ENCODE results near the gene XPNPEP3. TPM values are rescaled to one million over a fixed set of nuclear protein-coding genes. Genes with fewer than 3 reads are reported as not detected.
"Not testable (repeated sequence)": the region's sequence is repeated elsewhere in the genome, so short reads cannot be mapped to it uniquely, and the experiment has no call there.

Gene XPNPEP3
- total RNA-seq, 1 experiment from 2014 or later = 14.9 TPM

DNA sequence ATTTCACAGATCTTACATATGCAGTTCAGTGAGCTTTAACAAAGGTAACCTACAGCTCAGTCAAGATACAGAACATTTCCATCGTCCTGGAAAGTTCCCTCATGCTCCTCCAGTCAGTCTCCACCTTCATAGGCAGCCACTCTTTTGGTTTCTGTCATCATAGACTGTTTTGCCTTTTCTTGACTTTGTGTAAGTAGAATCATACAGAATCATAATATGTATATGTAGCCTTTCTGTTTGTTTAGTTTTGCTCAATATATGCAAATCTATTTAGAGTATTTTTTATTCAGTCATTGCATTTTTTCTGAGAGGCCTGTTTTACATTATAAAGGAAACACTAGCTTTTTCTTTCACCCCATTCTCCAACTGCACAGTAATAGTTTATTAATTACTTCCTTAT, 20.0 kb downstream of the XPNPEP3 start:
- no peak for DNase-seq (ENCODE audit: low read depth in 1 of 2, low spot score in 2 of 2)
- no peaks in the 10 kb centered on the region for H3K9me3 ChIP-seq (replicated peaks)
- H3K27ac ChIP-seq = no peak overlapping the region
- H3K4me3 ChIP-seq = no peak overlapping the region
- H3K36me3 ChIP-seq = peaks cover 38% of the 10 kb centered on the region
- H3K27me3 ChIP-seq (replicated peaks) = no peaks in the 10 kb centered on the region
- H3K4me1 ChIP-seq (replicated peaks) = no peaks in the 10 kb centered on the region

DNA sequence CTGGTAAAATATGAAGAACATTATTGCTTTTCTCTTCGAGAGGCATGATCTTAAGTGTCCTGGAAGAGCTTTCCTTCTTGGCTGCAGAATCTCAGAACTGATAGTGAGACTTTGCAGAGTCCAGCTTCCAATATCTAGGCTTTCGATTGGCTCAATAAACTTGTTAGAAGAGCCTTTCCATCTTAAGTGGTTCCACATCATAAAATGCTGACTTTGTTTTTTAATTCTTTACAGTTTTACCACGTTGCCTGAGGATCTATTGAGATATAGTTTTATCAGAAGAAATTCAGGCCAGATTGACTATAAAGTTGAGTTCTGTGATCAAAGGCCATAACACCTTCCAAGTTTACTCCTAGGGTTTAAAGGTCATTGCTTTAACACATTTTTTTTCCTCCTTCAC, 20.5 kb downstream of the XPNPEP3 start:
- H3K9me3 ChIP-seq (replicated peaks) = no peaks in the 10 kb centered on the region
- H3K4me1 ChIP-seq (replicated peaks) = no peaks in the 10 kb centered on the region
- no peak for DNase-seq (ENCODE audit: low read depth in 1 of 2, low spot score in 2 of 2)
- peaks cover 41% of the 10 kb centered on the region for H3K36me3 ChIP-seq
- no peaks in the 10 kb centered on the region for H3K27me3 ChIP-seq (replicated peaks)
- no peak overlapping the region for H3K4me3 ChIP-seq
- no peak overlapping the region for H3K27ac ChIP-seq

GRCh38 chr22:40878922-40879321, 22.0 kb downstream of the XPNPEP3 start:
- no peak overlapping the region for H3K4me3 ChIP-seq
- no peaks in the 10 kb centered on the region for H3K27me3 ChIP-seq (replicated peaks)
- H3K4me1 ChIP-seq (replicated peaks) = no peaks in the 10 kb centered on the region
- no peak overlapping the region for H3K27ac ChIP-seq
- no peak for DNase-seq (ENCODE audit: low read depth in 1 of 2, low spot score in 2 of 2)
- no peaks in the 10 kb centered on the region for H3K9me3 ChIP-seq (replicated peaks)
- H3K36me3 ChIP-seq = peaks cover 49% of the 10 kb centered on the region

DNA sequence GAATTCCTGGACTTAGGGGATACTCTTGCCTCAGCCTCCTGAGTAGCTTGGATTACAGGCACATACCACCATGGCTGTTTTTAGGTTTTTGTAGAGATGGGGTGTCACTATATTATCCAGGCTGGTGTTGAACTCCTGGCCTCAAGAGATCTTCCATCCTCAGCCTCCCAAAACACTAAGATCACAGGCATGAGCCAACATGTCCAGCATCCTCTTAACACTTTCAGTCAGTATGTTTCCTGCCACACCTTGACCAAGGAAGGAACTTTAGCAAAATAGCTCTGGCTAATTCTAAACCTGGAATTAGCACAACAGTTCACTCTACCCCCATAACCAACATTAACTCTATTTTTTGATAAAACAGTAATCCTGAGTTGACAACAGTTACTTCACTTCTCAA, 32.2 kb downstream of the XPNPEP3 start:
- Histone ChIP-seq H3K4me1 (replicated peaks) (no peaks in the 10 kb centered on the region), H3K27ac (no peak overlapping the region), H3K36me3 (peaks cover 50% of the 10 kb centered on the region), H3K27me3 (replicated peaks) (no peaks in the 10 kb centered on the region), H3K9me3 (replicated peaks) (no peaks in the 10 kb centered on the region), H3K4me3 (no peak overlapping the region)
- no peak for DNase-seq (ENCODE audit: low read depth in 1 of 2, low spot score in 2 of 2)

- peaks cover 39% of the 10 kb centered on the region for H3K36me3 ChIP-seq
- H3K9me3 ChIP-seq (replicated peaks) = no peaks in the 10 kb centered on the region
- no peak overlapping the region for H3K27ac ChIP-seq
- no peak overlapping the region for H3K4me3 ChIP-seq
- no peak for DNase-seq (ENCODE audit: low read depth in 1 of 2, low spot score in 2 of 2)
- no peaks in the 10 kb centered on the region for H3K4me1 ChIP-seq (replicated peaks)
- H3K27me3 ChIP-seq (replicated peaks) = no peaks in the 10 kb centered on the region
Observed at GRCh38 chr22:40890881-40891280, 33.9 kb downstream of the XPNPEP3 start.

- Histone ChIP-seq H3K4me3 (no peak overlapping the region), H3K4me1 (replicated peaks) (no peaks in the 10 kb centered on the region), H3K36me3 (peaks cover 10% of the 10 kb centered on the region), H3K27ac (no peak overlapping the region), H3K9me3 (replicated peaks) (no peaks in the 10 kb centered on the region), H3K27me3 (replicated peaks) (no peaks in the 10 kb centered on the region)
- no peak for DNase-seq (ENCODE audit: low read depth in 1 of 2, low spot score in 2 of 2)
Observed at GRCh38 chr22:40894417-40894816, 37.5 kb downstream of the XPNPEP3 start.

GRCh38 chr22:40898850-40899357, 42.0 kb downstream of the XPNPEP3 start:
- H3K9me3 ChIP-seq (replicated peaks) = no peaks in the 10 kb centered on the region
- H3K4me1 ChIP-seq (replicated peaks) = no peaks in the 10 kb centered on the region
- no peak overlapping the region for H3K4me3 ChIP-seq
- peak in 1 of 2 experiments; percentile 28 for DNase-seq (ENCODE audit: low read depth in 1 of 2, low spot score in 2 of 2)
- H3K27ac ChIP-seq = no peak overlapping the region
- H3K27me3 ChIP-seq (replicated peaks) = no peaks in the 10 kb centered on the region
- H3K36me3 ChIP-seq = peaks cover 8% of the 10 kb centered on the region

- Histone ChIP-seq H3K36me3 (peaks cover 27% of the 10 kb centered on the region), H3K4me3 (no peak overlapping the region), H3K27me3 (replicated peaks) (no peaks in the 10 kb centered on the region), H3K4me1 (replicated peaks) (no peaks in the 10 kb centered on the region), H3K27ac (no peak overlapping the region), H3K9me3 (replicated peaks) (no peaks in the 10 kb centered on the region)
- no peak for DNase-seq (ENCODE audit: low read depth in 1 of 2, low spot score in 2 of 2)
Observed at GRCh38 chr22:40904101-40904500, 47.2 kb downstream of the XPNPEP3 start.

DNA sequence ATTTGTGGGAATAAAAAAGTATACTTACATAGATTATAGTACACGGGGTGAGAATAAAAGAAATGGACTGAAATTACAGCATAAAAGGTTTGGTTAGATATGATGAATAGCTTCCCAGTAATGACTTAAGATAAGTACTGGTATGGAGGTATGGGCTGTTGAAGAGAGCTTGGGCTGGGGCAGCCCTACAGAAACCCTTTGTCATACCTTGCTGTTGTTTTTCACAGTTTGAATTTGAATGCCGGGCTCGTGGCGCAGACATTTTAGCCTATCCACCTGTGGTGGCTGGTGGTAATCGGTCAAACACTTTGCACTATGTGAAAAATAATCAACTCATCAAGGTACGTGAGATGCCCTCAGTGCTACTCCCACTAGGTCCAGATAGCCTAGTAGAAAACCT, 51.9 kb downstream of the XPNPEP3 start:
- no peak for DNase-seq (ENCODE audit: low read depth in 1 of 2, low spot score in 2 of 2)
- Histone ChIP-seq H3K27ac (no peak overlapping the region), H3K4me3 (no peak overlapping the region)

DNA sequence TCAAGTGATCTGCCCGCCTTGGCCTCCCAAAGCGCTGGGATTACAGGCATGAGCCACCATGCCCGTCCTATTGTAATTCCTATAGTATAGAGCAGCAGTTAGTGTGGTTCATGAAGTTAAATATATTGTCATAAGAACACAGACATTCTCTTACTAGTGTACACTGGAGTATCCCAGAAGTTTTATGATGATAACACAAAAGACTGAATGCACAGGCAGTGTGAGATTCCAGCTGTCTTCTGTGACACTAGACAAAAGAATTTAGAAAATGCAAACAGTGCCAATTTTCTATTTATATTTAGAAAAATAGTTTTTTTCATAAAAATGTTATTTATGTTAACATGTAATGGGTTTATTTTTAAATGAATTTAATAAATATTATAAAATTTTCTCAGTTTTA, 54.8 kb downstream of the XPNPEP3 start:
- Histone ChIP-seq H3K36me3 (peaks cover 36% of the 10 kb centered on the region), H3K4me3 (no peak overlapping the region), H3K9me3 (replicated peaks) (no peaks in the 10 kb centered on the region), H3K27ac (no peak overlapping the region), H3K27me3 (replicated peaks) (no peaks in the 10 kb centered on the region), H3K4me1 (replicated peaks) (0 out of 2 replicates have a peak, but pooled peaks cover 3% of the 10 kb centered on the region)
- DNase-seq (ENCODE audit: low read depth in 1 of 2, low spot score in 2 of 2) = no peak

More for the DNA sequence above, 51.9 kb downstream of the XPNPEP3 start:
- 0 out of 2 replicates have a peak, but pooled peaks cover 3% of the 10 kb centered on the region for H3K4me1 ChIP-seq (replicated peaks)
- H3K27me3 ChIP-seq (replicated peaks) = no peaks in the 10 kb centered on the region
- no peaks in the 10 kb centered on the region for H3K9me3 ChIP-seq (replicated peaks)
- H3K36me3 ChIP-seq = peaks cover 36% of the 10 kb centered on the region

DNA sequence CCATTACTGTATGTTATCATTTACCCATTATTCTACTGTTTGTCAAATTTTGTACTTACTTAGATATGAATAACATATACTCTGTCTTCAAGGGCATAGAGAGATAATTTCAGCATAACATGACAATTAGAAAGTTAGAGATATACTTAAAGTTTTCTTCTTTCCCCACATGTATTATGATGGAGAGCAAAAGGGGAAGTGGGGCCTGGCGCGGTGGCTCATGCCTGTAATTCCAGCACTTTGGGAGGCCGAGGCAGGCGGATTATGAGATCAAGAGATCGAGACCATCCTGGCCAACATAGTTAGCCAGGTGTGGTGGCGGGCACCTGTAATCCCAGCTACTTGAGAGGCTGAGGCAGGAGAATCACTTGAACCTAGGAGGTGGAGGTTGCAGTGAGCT, 56.0 kb downstream of the XPNPEP3 start:
- not testable (repeated sequence) for H3K4me1 ChIP-seq (replicated peaks); H3K9me3 ChIP-seq (replicated peaks); DNase-seq (ENCODE audit: low read depth in 1 of 2, low spot score in 2 of 2); H3K27me3 ChIP-seq (replicated peaks); H3K27ac ChIP-seq; H3K4me3 ChIP-seq
- peaks cover 33% of the 10 kb centered on the region for H3K36me3 ChIP-seq

- no peak for DNase-seq (ENCODE audit: low read depth in 1 of 2, low spot score in 2 of 2)
- no peak overlapping the region for H3K27ac ChIP-seq
Observed at GRCh38 chr22:40919446-40919845, 62.5 kb downstream of the XPNPEP3 start.

DNA sequence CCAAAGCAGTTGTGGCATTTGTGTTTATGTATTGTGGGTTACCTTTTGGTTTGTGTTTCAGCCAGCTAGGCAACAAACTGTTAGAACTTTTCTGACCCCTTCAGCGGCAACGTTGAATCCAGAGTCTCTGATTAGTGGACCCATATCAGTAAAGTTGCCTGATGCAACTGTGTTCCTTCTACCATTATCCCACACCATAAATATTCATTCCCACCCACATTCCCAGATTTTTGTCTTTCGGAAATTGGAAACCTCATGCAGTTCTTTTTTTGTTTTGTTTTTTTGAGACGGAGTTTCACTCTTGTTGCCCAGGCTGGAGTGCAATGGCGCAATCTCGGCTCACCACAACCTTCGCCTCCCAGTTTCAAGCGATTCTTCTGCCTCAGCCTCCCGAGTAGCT, 63.6 kb downstream of the XPNPEP3 start:
- no peak for DNase-seq (ENCODE audit: low read depth in 1 of 2, low spot score in 2 of 2)
- Histone ChIP-seq H3K9me3 (replicated peaks) (no peaks in the 10 kb centered on the region), H3K4me3 (no peak overlapping the region), H3K4me1 (replicated peaks) (no peaks in the 10 kb centered on the region), H3K36me3 (peaks cover 47% of the 10 kb centered on the region), H3K27ac (no peak overlapping the region), H3K27me3 (replicated peaks) (no peaks in the 10 kb centered on the region)

More at GRCh38 chr22:40919446-40919845, 62.5 kb downstream of the XPNPEP3 start:
- Histone ChIP-seq H3K4me1 (replicated peaks) (no peaks in the 10 kb centered on the region), H3K27me3 (replicated peaks) (no peaks in the 10 kb centered on the region), H3K36me3 (peaks cover 42% of the 10 kb centered on the region), H3K9me3 (replicated peaks) (no peaks in the 10 kb centered on the region), H3K4me3 (no peak overlapping the region)

DNA sequence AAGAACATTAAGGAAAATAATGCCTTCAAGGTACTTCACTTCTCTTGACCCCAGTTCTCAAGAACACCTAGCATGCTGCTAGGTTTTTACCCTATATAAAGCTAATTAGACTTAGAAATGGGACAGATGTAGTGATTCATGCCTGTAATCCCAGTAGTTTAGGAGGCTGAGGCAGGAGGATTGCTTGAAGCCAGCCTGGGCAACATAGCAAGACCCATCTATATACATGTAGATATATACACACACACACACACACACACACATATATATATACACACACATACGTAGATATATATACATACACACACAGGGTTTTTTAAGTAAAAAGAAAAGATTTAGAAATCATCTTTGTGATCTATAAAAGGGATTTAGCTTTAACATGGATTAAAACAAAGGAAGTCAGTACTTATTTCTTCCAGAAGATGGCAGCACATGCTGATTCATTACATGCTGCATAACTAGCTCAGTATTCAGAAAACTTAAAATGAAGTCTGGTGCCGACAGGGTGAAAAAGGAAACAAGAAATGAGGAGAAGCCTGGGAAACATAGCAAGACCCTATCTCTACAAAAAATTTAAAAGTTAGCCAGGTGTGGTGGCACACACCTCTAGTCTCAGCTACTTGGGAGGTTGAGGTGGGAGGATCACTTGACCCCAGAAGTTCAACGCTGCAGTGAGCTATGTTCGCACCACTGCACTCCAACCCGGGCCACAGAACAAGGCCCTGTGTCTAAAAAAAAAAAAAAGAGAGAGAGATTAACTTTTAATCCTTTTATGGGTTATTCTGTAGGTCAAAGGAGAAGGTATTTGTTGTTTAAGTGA, 65.7 kb downstream of the XPNPEP3 start:
- Histone ChIP-seq H3K4me3 (no peak overlapping the region), H3K4me1 (replicated peaks) (no peaks in the 10 kb centered on the region), H3K9me3 (replicated peaks) (no peaks in the 10 kb centered on the region), H3K36me3 (peaks cover 57% of the 10 kb centered on the region), H3K27me3 (replicated peaks) (no peaks in the 10 kb centered on the region), H3K27ac (no peak overlapping the region)
- DNase-seq (ENCODE audit: low read depth in 1 of 2, low spot score in 2 of 2) = peak in 1 of 2 experiments; percentile 50
